GM12878 (cell line): ENCODE results near the gene ARHGAP1. TPM values are rescaled to one million over a fixed set of nuclear protein-coding genes. Genes with fewer than 3 reads are reported as not detected.

Source experiments
- CHD1 ChIP-seq: IDR thresholded peaks from 2 replicates; pipeline ENCODE4 v1.6.1; 2012; ENCODE audit warnings: low read depth, low read length, improper control_type of control experiment
- JUND ChIP-seq: IDR thresholded peaks from 2 replicates; pipeline ENCODE4 v1.6.1; 2012; ENCODE audit warnings: low read depth, mild to moderate bottlenecking, low read length, improper control_type of control experiment, moderate library complexity
- MEF2B ChIP-seq: fragments of 450-650 bp; IDR thresholded peaks from 2 replicates; pipeline ENCODE4 v1.6.1; 2018; ENCODE audit warnings: mild to moderate bottlenecking, moderate library complexity; ENCODE audit not compliant: partially characterized antibody, poor library complexity, severe bottlenecking
- SPI1 ChIP-seq: IDR thresholded peaks from 2 replicates; pipeline ENCODE4 v1.6.1; 2011; ENCODE audit warnings: low read depth, mild to moderate bottlenecking, low read length, moderate library complexity, borderline replicate concordance; ENCODE audit not compliant: insufficient read depth
- TCF12 ChIP-seq: IDR thresholded peaks from 2 replicates; pipeline ENCODE4 v1.6.1; 2011; ENCODE audit warnings: low read depth, mild to moderate bottlenecking, low read length
- polyA plus RNA-seq, 11 experiments: library from polyadenylated mRNA; depleted of rRNA in 4 of 11; unstranded in 6 of 11; stranded (reverse) in 5 of 11; fragments of >200 nt; fragmentation: Nextera tagmentation in 4 of 11; fragmentation: Illumina TruSeq in 1 of 11; extraction: Ambion mirVana in 4 of 11; extraction: Trizol in 1 of 11; gene quantifications; 1 replicate in 1 of 11; 2 replicates in 10 of 11; pipeline versions ENCODE4 v1.2.1 to v1.2.3, GENCODE V29; 2011 to 2016; ENCODE audit warnings: inconsistent platforms in 2 of 11, missing spikeins in 2 of 11, low read depth in 1 of 11
- total RNA-seq, 4 experiments: library from RNA; depleted of rRNA in 3 of 4; stranded (reverse); fragments of >200 nt in 3 of 4; fragmentation: Illumina TruSeq in 1 of 4; extraction: Trizol in 1 of 4; gene quantifications; 2 replicates each; pipeline versions ENCODE4 v1.2.1 to v1.2.3, GENCODE V29; 2013 to 2021
- TF ChIP-seq, protein P1 (sequence below): IDR thresholded peaks from 2 replicates; pipeline ENCODE4 v1.6.1; 2012; ENCODE audit warnings: improper control_type of control experiment, low read depth, low read length; ENCODE audit not compliant: insufficient replicate concordance
- TF ChIP-seq, protein P2 (sequence below): IDR thresholded peaks from 2 replicates; pipeline ENCODE4 v1.6.1; 2011; ENCODE audit warnings: borderline replicate concordance, low read depth, mild to moderate bottlenecking, moderate library complexity, low read length; ENCODE audit not compliant: insufficient read depth, poor library complexity, severe bottlenecking
- TF ChIP-seq, protein P3 (sequence below): IDR thresholded peaks from 2 replicates; pipeline ENCODE4 v1.6.1; 2012; ENCODE audit warnings: low read depth, low read length, improper control_type of control experiment
- TF ChIP-seq, protein P4 (sequence below): IDR thresholded peaks from 2 replicates; pipeline ENCODE4 v1.6.1; 2012; ENCODE audit warnings: low read depth, low read length, improper control_type of control experiment

The ARHGAP1 gene
- total and polyA plus RNA-seq, 10 of the 15 experiments (the other 5 are each of a cell fraction or from before 2014, with no cell fraction given), result 4.3 to 45.5 (median 23.2) TPM

DNA sequence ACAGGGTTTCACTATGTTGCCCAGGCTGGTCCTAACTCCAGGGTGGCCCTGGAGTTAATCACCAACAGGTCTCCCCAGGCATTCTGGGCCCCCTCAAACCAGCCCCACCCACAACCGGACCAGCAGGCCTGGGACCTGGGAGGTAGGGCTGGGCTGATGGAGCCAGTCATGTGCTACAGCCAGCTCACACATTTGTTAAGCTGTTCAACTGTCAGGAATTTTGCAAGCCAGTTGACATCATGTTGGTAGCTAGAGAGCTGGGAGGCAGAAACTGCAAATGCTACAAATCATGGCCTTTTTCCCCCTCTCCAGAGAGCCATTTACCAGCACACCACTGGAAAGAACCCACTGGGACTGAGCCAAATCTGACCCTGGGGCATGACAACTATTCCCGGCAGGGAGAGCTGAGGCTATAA is 6.8 kb downstream of the ARHGAP1 start (continued):
- TF ChIP-seq, protein P1, sequence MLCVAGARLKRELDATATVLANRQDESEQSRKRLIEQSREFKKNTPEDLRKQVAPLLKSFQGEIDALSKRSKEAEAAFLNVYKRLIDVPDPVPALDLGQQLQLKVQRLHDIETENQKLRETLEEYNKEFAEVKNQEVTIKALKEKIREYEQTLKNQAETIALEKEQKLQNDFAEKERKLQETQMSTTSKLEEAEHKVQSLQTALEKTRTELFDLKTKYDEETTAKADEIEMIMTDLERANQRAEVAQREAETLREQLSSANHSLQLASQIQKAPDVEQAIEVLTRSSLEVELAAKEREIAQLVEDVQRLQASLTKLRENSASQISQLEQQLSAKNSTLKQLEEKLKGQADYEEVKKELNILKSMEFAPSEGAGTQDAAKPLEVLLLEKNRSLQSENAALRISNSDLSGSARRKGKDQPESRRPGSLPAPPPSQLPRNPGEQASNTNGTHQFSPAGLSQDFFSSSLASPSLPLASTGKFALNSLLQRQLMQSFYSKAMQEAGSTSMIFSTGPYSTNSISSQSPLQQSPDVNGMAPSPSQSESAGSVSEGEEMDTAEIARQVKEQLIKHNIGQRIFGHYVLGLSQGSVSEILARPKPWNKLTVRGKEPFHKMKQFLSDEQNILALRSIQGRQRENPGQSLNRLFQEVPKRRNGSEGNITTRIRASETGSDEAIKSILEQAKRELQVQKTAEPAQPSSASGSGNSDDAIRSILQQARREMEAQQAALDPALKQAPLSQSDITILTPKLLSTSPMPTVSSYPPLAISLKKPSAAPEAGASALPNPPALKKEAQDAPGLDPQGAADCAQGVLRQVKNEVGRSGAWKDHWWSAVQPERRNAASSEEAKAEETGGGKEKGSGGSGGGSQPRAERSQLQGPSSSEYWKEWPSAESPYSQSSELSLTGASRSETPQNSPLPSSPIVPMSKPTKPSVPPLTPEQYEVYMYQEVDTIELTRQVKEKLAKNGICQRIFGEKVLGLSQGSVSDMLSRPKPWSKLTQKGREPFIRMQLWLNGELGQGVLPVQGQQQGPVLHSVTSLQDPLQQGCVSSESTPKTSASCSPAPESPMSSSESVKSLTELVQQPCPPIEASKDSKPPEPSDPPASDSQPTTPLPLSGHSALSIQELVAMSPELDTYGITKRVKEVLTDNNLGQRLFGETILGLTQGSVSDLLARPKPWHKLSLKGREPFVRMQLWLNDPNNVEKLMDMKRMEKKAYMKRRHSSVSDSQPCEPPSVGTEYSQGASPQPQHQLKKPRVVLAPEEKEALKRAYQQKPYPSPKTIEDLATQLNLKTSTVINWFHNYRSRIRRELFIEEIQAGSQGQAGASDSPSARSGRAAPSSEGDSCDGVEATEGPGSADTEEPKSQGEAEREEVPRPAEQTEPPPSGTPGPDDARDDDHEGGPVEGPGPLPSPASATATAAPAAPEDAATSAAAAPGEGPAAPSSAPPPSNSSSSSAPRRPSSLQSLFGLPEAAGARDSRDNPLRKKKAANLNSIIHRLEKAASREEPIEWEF, result no peak
- TF ChIP-seq CHD1 (no peak), MEF2B (no peak), SPI1 (no peak), JUND (no peak), TCF12 (no peak)
- TF ChIP-seq, protein P2, sequence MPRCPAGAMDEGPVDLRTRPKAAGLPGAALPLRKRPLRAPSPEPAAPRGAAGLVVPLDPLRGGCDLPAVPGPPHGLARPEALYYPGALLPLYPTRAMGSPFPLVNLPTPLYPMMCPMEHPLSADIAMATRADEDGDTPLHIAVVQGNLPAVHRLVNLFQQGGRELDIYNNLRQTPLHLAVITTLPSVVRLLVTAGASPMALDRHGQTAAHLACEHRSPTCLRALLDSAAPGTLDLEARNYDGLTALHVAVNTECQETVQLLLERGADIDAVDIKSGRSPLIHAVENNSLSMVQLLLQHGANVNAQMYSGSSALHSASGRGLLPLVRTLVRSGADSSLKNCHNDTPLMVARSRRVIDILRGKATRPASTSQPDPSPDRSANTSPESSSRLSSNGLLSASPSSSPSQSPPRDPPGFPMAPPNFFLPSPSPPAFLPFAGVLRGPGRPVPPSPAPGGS, result no peak
- TF ChIP-seq, protein P3, sequence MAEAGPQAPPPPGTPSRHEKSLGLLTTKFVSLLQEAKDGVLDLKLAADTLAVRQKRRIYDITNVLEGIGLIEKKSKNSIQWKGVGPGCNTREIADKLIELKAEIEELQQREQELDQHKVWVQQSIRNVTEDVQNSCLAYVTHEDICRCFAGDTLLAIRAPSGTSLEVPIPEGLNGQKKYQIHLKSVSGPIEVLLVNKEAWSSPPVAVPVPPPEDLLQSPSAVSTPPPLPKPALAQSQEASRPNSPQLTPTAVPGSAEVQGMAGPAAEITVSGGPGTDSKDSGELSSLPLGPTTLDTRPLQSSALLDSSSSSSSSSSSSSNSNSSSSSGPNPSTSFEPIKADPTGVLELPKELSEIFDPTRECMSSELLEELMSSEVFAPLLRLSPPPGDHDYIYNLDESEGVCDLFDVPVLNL, result no peak
- TF ChIP-seq, protein P4, sequence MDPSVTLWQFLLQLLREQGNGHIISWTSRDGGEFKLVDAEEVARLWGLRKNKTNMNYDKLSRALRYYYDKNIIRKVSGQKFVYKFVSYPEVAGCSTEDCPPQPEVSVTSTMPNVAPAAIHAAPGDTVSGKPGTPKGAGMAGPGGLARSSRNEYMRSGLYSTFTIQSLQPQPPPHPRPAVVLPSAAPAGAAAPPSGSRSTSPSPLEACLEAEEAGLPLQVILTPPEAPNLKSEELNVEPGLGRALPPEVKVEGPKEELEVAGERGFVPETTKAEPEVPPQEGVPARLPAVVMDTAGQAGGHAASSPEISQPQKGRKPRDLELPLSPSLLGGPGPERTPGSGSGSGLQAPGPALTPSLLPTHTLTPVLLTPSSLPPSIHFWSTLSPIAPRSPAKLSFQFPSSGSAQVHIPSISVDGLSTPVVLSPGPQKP, result no peak
